Activated naive CD8-positive, alpha-beta T cell (primary cell): ENCODE data around the gene COBLL1.

Experiments
- H3K27ac Mint-ChIP-seq: one replicate; pipeline ENCODE4 v1.8.0; 2021; ENCODE audit warnings: mixed read lengths
- H3K27me3 Mint-ChIP-seq: one replicate; pipeline ENCODE4 v1.8.0; 2021; ENCODE audit warnings: mixed read lengths
- H3K36me3 Mint-ChIP-seq: one replicate; pipeline ENCODE4 v1.8.0; 2021; ENCODE audit warnings: mixed read lengths
- H3K4me1 Mint-ChIP-seq: one replicate; pipeline ENCODE4 v1.8.0; 2021; ENCODE audit warnings: low read depth, mixed read lengths
- H3K4me3 Mint-ChIP-seq: one replicate; pipeline ENCODE4 v1.8.0; 2021; ENCODE audit warnings: mild to moderate bottlenecking, mixed read lengths
- H3K9me3 Mint-ChIP-seq: one replicate; pipeline ENCODE4 v1.8.0; 2021; ENCODE audit warnings: low read depth, mixed read lengths

The COBLL1 gene

DNA sequence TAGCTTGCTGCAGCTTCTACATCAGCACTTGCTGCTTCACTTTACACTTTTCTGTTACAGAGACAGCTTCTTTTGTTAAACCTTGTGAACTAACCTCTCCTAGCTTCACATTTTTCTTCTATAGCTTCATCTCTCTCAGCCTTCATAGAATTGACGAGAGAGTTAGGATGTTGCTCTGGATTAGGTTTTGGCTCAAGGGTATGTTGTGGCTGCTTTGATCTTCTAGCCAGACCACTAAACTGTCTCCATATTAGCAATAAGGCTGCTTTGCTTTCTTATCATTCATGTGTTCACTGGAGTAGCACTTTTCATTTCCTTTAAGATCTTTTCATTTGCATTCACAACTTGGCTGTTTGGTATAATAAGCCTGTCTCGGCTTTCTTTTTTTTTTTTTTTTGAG is 174.1 kb downstream of the COBLL1 start:
- no peaks in the 10 kb centered on the region for H3K9me3 Mint-ChIP-seq
- no peaks in the 10 kb centered on the region for H3K4me1 Mint-ChIP-seq
- H3K27ac Mint-ChIP-seq: no peak overlapping the region
- no peak overlapping the region for H3K4me3 Mint-ChIP-seq
- H3K27me3 Mint-ChIP-seq: no peaks in the 10 kb centered on the region
- H3K36me3 Mint-ChIP-seq: no peaks in the 10 kb centered on the region

GRCh38 chr2:164664070-164664469 is 177.6 kb downstream of the COBLL1 start:
- H3K9me3 Mint-ChIP-seq: no peaks in the 10 kb centered on the region
- no peak overlapping the region for H3K4me3 Mint-ChIP-seq
- no peak overlapping the region for H3K27ac Mint-ChIP-seq
- H3K36me3 Mint-ChIP-seq: no peaks in the 10 kb centered on the region
- no peaks in the 10 kb centered on the region for H3K27me3 Mint-ChIP-seq
- no peaks in the 10 kb centered on the region for H3K4me1 Mint-ChIP-seq

GRCh38 chr2:164662868-164663631 is 178.6 kb downstream of the COBLL1 start:
- Mint-ChIP-seq H3K4me1 (no peaks in the 10 kb centered on the region), H3K4me3 (no peak overlapping the region)

GRCh38 chr2:164662066-164662465 is 179.6 kb downstream of the COBLL1 start:
- Mint-ChIP-seq H3K4me1 (no peaks in the 10 kb centered on the region), H3K4me3 (no peak overlapping the region), H3K36me3 (no peaks in the 10 kb centered on the region), H3K27me3 (no peaks in the 10 kb centered on the region), H3K9me3 (no peaks in the 10 kb centered on the region), H3K27ac (no peak overlapping the region)

More at GRCh38 chr2:164662868-164663631, 178.6 kb downstream of the COBLL1 start:
- Mint-ChIP-seq H3K27ac (no peak overlapping the region), H3K27me3 (no peaks in the 10 kb centered on the region), H3K9me3 (no peaks in the 10 kb centered on the region), H3K36me3 (no peaks in the 10 kb centered on the region)

DNA sequence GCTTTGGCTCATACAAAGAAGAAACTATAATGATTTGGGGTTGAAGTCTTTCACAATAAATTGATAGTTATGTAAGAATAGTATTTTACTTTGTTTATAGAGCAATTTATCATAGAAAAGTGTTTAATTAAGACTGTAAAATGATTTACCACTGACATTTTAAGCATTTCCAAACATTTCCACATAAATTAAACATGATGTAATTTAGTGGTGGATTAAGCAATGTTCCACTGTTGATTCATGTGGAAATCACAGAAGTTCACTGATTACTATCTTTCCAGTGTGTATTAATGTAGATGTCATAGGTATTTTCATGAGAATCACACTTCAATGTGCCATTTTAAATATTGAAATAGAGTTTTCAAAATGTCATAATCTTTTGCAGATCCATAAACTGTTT is 180.3 kb downstream of the COBLL1 start:
- H3K4me3 Mint-ChIP-seq: no peak overlapping the region
- H3K36me3 Mint-ChIP-seq: no peaks in the 10 kb centered on the region
- H3K9me3 Mint-ChIP-seq: no peaks in the 10 kb centered on the region
- no peak overlapping the region for H3K27ac Mint-ChIP-seq
- no peaks in the 10 kb centered on the region for H3K27me3 Mint-ChIP-seq
- H3K4me1 Mint-ChIP-seq: no peaks in the 10 kb centered on the region

DNA sequence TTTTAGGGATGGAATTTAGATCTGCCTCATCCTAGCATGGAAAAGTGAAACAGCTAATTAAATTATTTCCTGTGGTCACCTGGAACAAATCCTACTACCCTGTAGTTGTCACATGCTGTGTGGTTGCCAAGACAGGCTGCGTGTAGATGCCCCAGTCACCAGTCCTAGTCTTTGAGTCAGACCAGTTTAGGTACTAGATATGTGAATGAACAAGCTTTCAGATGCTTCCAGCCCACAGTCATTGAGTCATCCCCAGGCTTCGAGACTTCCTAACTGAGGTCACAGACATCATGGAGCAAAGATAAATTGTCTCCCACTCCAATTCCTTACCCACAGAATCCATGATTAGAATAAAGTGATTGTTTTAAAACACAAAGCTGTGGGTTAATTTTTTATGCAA is 184.5 kb downstream of the COBLL1 start:
- Mint-ChIP-seq H3K36me3 (no peaks in the 10 kb centered on the region), H3K27ac (no peak overlapping the region), H3K4me3 (no peak overlapping the region), H3K27me3 (peaks cover 3% of the 10 kb centered on the region), H3K4me1 (no peaks in the 10 kb centered on the region), H3K9me3 (peaks cover 4% of the 10 kb centered on the region)

DNA sequence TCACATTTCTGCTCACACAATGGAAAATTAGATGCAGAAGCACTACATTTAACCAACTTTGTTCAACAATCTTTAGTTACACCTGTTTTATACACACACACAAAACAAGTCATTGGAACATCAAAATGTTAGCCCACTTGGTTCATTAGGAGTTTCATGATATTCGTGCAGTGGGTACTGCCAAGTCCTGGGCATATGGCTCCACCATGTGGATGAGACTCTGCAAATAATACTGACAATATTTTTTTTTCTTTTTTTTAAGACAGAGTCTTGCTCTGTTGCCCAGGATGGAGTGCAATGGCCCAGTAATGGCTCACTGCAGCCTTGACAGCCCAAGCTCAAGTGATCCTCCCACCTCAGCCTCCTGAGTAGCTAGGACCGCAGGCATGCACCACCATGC is 185.9 kb downstream of the COBLL1 start:
- Mint-ChIP-seq H3K4me1 (no peaks in the 10 kb centered on the region), H3K9me3 (peaks cover 4% of the 10 kb centered on the region), H3K27me3 (peaks cover 3% of the 10 kb centered on the region), H3K36me3 (no peaks in the 10 kb centered on the region), H3K27ac (no peak overlapping the region), H3K4me3 (no peak overlapping the region)

- Mint-ChIP-seq H3K9me3 (peaks cover 9% of the 10 kb centered on the region), H3K4me1 (no peaks in the 10 kb centered on the region), H3K4me3 (no peak overlapping the region), H3K27me3 (peaks cover 3% of the 10 kb centered on the region), H3K36me3 (no peaks in the 10 kb centered on the region), H3K27ac (no peak overlapping the region)
Observed at GRCh38 chr2:164655336-164655735, 186.3 kb downstream of the COBLL1 start.

DNA sequence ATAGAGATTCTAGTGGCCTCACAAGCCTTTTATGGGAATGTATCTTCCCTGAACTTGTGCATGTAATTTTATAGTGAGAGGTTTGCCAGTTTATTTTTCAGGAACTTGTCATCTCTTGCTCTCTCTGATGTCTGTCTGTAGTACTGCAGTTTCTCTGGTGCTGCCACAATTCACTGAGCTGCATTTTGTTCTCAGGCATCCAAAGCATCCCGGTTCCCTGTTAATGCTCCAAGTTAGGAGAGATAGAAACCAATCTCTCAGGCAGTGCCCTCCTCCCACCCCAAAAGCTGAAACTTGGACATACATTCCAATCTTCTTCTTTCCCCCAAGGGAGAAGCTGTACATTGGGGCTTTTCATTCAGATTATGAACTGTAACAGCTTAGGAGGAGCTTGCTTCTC is 190.3 kb downstream of the COBLL1 start:
- Mint-ChIP-seq H3K4me3 (no peak overlapping the region), H3K4me1 (no peaks in the 10 kb centered on the region), H3K27me3 (peaks cover 3% of the 10 kb centered on the region), H3K27ac (no peak overlapping the region), H3K36me3 (no peaks in the 10 kb centered on the region), H3K9me3 (peaks cover 18% of the 10 kb centered on the region)

DNA sequence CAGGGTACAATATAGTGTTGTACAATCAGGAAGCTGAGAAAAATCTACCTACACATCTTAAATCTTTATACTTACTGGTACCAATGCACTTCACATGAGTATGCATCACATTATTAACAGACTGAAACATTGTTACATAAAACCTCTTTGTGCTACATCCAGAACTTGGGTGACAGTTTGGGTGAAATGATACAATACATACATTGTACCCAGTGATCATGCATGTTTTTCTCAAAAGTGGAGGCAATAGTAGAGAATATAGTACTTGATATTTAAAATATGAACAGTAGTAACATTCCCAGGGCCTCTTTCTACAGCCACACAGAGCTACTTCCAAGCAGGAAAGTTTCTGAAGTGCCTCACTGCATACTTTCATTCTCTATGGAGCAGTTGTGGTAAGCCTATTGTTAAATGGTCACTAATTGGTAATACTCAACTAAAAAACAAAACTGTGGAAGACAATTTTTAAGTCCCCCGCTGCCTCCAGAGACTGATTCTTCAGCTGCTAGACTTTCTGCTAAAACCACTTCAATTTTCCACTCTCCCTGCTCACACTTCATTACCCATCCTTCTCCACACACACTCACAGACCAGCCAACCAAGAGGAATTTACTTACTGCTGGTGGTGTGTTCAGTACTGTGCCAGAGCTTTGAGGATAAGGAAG is 197.5 kb downstream of the COBLL1 start:
- peaks cover 3% of the 10 kb centered on the region for H3K9me3 Mint-ChIP-seq
- no peaks in the 10 kb centered on the region for H3K27me3 Mint-ChIP-seq
- H3K36me3 Mint-ChIP-seq: no peaks in the 10 kb centered on the region
- no peak overlapping the region for H3K27ac Mint-ChIP-seq
- no peaks in the 10 kb centered on the region for H3K4me1 Mint-ChIP-seq
- H3K4me3 Mint-ChIP-seq: no peak overlapping the region

DNA sequence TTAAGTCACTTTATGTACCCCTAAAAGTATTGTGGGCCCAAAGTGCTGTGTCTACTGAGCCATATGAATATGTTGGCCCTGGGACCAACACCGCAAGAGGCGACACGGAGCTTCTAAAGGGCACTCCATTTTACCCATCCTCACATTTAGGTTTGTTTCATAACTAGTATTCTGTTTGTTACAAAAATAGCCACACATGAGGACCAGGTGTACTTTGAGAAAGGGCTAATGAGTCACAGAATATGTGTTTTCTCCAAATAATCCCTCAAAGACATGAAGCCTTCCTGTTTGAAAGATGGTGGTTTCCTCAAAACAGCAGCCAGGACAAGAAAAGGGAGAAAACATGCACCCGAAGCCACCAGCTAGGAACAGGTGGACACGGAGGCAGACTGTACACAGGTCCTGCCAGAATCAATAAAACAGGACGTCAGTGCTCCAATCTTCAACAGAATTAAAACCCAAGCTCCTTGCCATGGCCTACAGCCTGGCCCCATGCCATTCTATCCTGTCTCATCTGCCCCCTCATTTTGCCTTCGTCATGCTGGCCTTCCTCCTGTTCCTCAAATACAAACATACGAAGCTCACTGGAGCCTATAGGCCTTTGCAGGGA is 198.6 kb downstream of the COBLL1 start:
- Mint-ChIP-seq H3K4me3 (no peak overlapping the region), H3K27me3 (no peaks in the 10 kb centered on the region), H3K27ac (no peak overlapping the region), H3K9me3 (peaks cover 3% of the 10 kb centered on the region), H3K4me1 (no peaks in the 10 kb centered on the region), H3K36me3 (no peaks in the 10 kb centered on the region)

GRCh38 chr2:164642268-164642667 is 199.4 kb downstream of the COBLL1 start:
- H3K4me1 Mint-ChIP-seq: no peaks in the 10 kb centered on the region
- H3K27ac Mint-ChIP-seq: no peak overlapping the region
- no peaks in the 10 kb centered on the region for H3K27me3 Mint-ChIP-seq
- no peaks in the 10 kb centered on the region for H3K36me3 Mint-ChIP-seq
- no peaks in the 10 kb centered on the region for H3K9me3 Mint-ChIP-seq
- H3K4me3 Mint-ChIP-seq: no peak overlapping the region
